Epidermal melanocyte (primary cell): ENCODE results near the gene MTURN.

Source experiments
- DNase-seq: peaks from one replicate; pipeline ENCODE4 v3.0.0; 2011; ENCODE audit warnings: low spot score; ENCODE audit not compliant: insufficient read length

MTURN gene

GRCh38 chr7:30201921-30202320, 67.1 kb downstream of the MTURN start:
- DNase-seq = no peak

DNA sequence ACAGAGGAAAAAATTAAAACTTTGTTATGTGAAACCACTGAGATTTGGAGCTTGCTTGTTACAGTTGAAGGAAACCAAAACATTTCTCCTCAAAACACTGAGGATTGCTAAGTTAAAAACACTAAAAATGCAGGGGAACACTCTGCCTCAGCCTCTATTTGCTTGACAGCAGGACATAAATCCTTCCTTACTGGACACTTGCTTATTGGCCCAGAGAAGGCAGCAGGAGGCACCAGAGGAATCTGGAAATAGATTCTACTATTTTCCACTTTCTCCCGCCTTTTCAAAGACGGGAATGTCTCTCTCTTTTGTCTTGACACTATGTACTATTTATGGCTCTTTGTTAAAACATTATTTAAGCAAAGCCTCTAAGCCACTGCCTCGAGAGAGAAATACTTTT, 67.9 kb downstream of the MTURN start:
- no peak for DNase-seq

DNA sequence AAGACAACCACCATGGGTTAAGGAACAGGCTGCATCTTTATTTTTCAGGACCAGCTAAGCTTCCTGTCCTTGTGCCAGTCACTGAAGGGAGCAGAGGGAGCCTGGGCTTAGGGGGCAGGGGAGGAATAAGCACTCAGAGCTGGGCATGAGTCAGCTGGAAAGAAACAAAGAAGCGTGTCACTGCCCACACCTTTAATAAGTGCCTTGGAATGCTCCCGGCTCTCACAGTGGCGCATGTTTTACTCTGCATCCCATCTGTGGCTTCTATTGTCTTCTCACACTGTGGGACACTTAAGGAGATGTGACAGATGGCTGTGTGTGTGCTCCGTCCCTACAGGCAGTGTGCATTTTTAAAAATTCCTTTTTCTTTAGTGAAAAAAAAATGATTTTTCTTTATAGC, 71.7 kb downstream of the MTURN start:
- no peak for DNase-seq

DNA sequence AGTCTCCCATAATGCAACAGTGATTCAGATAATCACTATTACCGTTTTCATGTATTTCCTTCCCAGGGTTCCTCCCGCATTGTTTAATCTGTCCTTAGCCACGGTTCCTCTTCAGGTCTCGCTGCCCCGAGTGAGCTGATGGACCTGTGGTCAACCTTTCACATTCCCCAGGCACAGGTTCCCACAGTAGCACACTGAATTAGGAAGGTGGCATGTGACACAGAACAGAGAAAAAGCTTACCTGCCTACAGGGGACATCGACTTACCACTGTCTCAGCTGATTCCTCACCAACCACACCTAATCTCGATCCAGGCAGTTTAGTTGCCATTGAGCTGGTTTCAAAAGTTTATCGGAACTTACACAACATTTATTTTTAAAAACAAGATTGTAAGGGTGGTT, 72.2 kb downstream of the MTURN start:
- no peak for DNase-seq

DNA sequence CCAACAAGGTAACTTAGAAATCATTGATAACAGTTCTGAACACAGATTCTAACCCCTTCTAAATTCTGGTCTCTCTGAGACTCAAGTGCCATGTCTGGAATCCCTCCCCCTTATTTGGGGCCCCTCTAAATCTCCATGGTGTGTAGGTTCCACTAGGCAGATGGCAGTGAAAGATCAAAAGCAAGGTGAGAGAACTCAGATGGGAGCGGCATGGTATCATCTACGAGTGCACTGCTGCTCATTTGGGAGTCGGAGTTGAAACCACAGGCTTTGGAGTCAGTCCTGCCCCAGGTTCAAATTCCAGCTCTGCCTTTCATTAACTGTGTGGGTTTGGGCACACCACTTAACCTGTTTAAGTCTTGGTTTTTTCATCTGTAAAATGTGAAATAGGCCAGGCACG, 72.6 kb downstream of the MTURN start:
- no peak for DNase-seq

DNA sequence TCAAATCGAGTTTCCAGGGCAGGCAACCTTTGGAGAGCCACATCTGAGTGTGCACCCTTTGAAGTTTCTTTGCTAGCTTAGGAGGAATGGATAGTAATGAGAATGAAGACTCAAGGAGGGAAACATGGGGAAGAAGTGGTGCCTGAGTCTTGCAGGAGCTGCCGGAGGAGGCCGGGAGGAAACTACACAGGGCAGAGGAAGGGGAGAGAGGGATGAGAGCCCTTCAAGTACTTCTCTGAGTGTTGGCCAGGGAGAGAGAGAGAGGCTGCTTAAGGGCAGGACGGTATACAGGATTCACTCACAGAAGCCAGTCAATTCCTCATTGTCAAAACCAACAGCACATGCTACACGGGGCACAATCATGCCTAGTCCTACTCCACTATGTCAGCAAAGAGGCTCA, 75.2 kb downstream of the MTURN start:
- no peak for DNase-seq
